Retinal pigment epithelial cell (primary cell): Measurements from ENCODE around the gene DAB2.

ENCODE experiments used
- DNase-seq: peaks from one replicate; pipeline ENCODE4 v3.0.0-alpha.2; 2010; ENCODE audit warnings: low read depth
- H3K4me3 ChIP-seq: 2 replicates; pipeline ENCODE4 v1.5.1; 2011; ENCODE audit warnings: mild to moderate bottlenecking, low read length, control low read depth, moderate library complexity
- CTCF ChIP-seq: conservative IDR thresholded peaks from 2 replicates; pipeline ENCODE4 v1.5.1; 2011; ENCODE audit warnings: low read depth, low read length, control low read depth, inconsistent platforms

Gene DAB2

GRCh38 chr5:39440958-39441624 is 16.3 kb upstream of the DAB2 start:
- no peak for TF ChIP-seq CTCF
- no peak overlapping the region for H3K4me3 ChIP-seq
- no peak for DNase-seq

- no peak for DNase-seq
- TF ChIP-seq CTCF, result no peak
- H3K4me3 ChIP-seq, result no peak overlapping the region
Observed at GRCh38 chr5:39440192-39440957, 15.6 kb upstream of the DAB2 start.

DNA sequence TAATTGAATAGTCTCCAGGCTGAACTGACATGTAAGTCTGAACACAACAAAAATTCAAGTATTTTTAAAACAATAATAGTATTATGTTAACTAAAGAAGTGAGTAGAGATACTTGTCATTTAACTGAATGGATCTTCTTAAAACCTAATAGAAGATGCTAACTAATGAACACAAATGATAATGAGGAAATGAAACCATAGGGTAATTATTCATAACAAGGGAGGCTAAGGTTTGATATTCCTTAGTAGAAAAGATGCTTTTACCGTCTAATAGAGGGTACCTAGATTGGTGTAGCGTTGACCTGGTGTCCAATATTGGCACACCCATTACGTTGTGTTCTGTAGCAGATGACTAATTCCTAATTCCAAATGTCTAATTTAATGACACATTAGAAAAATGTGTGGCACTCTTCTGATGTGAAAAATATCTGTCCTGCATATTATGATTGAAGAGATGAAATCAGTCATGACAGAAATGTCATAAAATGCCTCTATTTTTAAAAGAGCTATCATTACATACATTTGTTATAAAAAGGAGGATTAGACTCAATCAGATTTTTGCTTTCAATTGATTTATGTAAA is 14.9 kb upstream of the DAB2 start:
- no peak for TF ChIP-seq CTCF
- no peak overlapping the region for H3K4me3 ChIP-seq
- no peak for DNase-seq

DNA sequence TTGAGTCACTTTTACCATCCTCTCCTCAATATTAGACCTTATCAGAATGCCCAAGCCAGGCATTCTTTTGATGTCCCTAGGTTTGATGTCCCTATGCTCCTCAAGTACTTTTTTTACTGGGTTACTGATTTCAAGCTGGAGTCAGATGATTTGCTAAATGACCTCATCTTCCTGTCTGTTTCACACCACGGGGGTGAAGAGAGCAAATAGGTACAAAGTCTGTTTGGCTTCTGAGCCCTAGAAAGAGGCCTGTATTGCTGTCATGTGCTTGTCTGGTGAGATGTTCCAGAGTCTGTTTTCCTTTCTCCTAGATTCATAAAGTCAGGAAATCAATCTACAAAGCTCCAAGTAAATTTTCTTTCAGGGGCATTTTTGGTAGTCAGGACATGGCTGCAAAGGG is 12.7 kb upstream of the DAB2 start:
- no peak for TF ChIP-seq CTCF
- DNase-seq, result no peak
- H3K4me3 ChIP-seq, result no peak overlapping the region

GRCh38 chr5:39433848-39434247 is 9.1 kb upstream of the DAB2 start:
- TF ChIP-seq CTCF, result no peak
- no peak overlapping the region for H3K4me3 ChIP-seq
- DNase-seq, result no peak

DNA sequence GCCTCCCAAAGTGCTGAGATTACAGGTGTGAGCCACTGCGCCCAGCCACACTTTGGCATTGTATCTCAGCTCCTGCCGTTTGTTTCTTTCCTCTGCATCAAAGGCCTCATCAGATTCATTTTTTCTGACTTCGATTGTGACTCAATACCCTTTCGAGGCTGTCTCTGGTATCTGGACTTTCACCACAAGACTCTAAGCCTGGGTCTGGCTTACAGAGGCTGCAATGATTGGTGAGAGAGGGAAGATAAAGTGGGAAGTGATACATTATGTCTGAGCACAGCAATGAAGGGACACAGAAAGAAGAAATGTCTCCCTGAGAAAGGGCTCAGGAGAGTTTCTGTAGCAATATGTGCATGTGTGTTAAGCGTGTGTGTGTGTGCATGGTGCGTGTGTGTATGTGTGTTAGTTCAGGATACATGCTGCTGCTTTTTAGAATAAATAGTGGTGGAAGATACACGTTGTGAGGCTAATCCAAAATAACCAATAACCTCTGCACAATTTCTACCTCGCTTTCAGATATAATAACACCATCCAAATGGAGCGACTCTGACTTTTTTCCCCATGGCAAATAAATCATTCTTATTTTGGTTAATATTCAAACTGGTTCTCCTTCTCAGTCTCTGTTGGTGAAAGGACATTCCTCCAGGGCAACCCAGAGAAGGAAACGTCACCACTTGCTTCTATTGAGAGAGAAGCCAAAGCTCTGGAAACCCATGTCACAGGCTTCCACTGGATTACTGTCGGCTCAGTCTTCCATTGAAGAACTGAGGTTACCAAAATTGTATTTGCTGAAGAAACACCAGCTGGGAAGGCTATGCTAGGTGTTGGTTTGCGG is 8.1 kb upstream of the DAB2 start:
- DNase-seq, result no peak
- no peak overlapping the region for H3K4me3 ChIP-seq
- TF ChIP-seq CTCF, result no peak
